Activated CD4-positive, alpha-beta memory T cell treated with anti-CD3 and anti-CD28 coated beads for 36 hours (primary cell): ENCODE measurements around the gene FNTB. TPM values are rescaled to one million over a fixed set of nuclear protein-coding genes. Genes with fewer than 3 reads are reported as not detected.

Source experiments
- CTCF ChIA-PET: fragments of 350-600 bp; sonication (Branson Sonifier 250); formaldehyde crosslinking; loops from one replicate; lab custom pipeline; 2021; ENCODE audit warnings: antibody characterized with exemption, inconsistent platforms; lab: Charles Lee
- POLR2A ChIA-PET: fragments of 350-600 bp; sonication (Branson Sonifier 250); formaldehyde crosslinking; loops from one replicate; lab custom pipeline; 2021; ENCODE audit warnings: antibody characterized with exemption; lab: Charles Lee
- DNase-seq: peaks from one replicate; pipeline ENCODE4 v3.0.0-alpha.2; 2020
- H3K27ac Mint-ChIP-seq: one replicate; pipeline ENCODE4 v1.8.0; 2021; ENCODE audit warnings: mixed read lengths
- H3K27me3 Mint-ChIP-seq: one replicate; pipeline ENCODE4 v1.8.0; 2021; ENCODE audit warnings: mixed read lengths
- H3K36me3 Mint-ChIP-seq: one replicate; pipeline ENCODE4 v1.8.0; 2021; ENCODE audit warnings: mixed read lengths
- H3K4me1 Mint-ChIP-seq: one replicate; pipeline ENCODE4 v1.8.0; 2021; ENCODE audit warnings: low read depth, mixed read lengths
- H3K4me3 Mint-ChIP-seq: one replicate; pipeline ENCODE4 v1.8.0; 2021; ENCODE audit warnings: mild to moderate bottlenecking, mixed read lengths
- H3K9me3 Mint-ChIP-seq: one replicate; pipeline ENCODE4 v1.8.0; 2021; ENCODE audit warnings: mixed read lengths
- intact Hi-C: fragments of 100-400 bp; cut with micrococcal nuclease; formaldehyde crosslinking; loops from one replicate; pipeline ENCODE4 v1.15.1; 2023
- total RNA-seq, 2 experiments: library from RNA; stranded (reverse); gene quantifications; one replicate each; pipeline ENCODE4 v1.2.3, GENCODE V29; 2021

FNTB gene
- total RNA-seq, 2 experiments from 2014 or later = 8.8 to 12.3 TPM

DNA sequence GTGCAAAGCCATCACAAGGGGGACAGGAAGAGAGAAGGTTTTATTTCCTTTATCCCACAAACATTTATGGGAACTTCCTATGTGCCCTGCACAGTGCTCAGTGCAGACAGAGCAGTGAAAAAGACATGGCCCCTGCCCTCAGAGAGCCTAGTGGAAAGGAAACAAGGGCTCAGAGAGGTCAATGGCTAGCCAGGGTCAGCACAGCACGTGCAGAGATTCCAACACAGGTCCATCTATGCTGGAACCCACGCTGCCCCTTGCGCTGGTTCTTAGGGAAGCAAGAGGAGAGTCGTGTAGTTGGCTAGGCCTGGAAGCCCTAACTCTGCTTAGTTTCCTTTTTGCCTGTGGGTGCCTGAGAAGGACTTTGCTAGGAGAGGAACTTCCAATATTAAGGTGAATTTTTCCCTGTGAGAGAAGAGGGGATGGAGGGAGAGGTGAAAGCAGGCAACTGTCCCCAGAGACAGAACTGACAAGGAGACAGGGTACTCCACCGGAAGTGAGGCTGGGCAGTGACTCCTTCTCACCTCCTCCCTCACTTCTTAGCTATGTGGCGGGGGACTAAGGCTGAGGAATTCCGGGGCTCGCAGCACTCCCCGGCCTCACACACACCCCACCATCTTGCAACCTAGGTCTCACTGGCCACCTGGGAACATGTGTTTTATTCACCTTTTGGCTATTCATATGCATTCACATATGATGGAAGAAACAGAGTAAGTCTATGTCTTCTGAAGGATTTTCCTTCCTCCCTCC, 32.0 kb upstream of the FNTB start:
- POLR2A ChIA-PET = no interaction called here
- Mint-ChIP-seq H3K9me3 (no peaks in the 10 kb centered on the region), H3K27me3 (no peaks in the 10 kb centered on the region), H3K4me3 (no peak overlapping the region), H3K4me1 (no peaks in the 10 kb centered on the region), H3K27ac (no peak overlapping the region), H3K36me3 (peaks cover 2% of the 10 kb centered on the region)
- CTCF ChIA-PET = no interaction called here
- DNase-seq = no peak
- intact Hi-C loops = no loop called here

GRCh38 chr14:64955297-64955696, 31.4 kb upstream of the FNTB start:
- ChIA-PET POLR2A (no interaction called here), CTCF (no interaction called here)
- H3K9me3 Mint-ChIP-seq = no peaks in the 10 kb centered on the region
- no peak overlapping the region for H3K27ac Mint-ChIP-seq
- H3K27me3 Mint-ChIP-seq = no peaks in the 10 kb centered on the region
- DNase-seq = no peak
- H3K4me3 Mint-ChIP-seq = no peak overlapping the region
- no peaks in the 10 kb centered on the region for H3K4me1 Mint-ChIP-seq
- H3K36me3 Mint-ChIP-seq = peaks cover 2% of the 10 kb centered on the region
- intact Hi-C loops = no loop called here

GRCh38 chr14:64956697-64957406, 29.8 kb upstream of the FNTB start:
- Mint-ChIP-seq H3K9me3 (no peaks in the 10 kb centered on the region), H3K36me3 (peaks cover 2% of the 10 kb centered on the region), H3K27me3 (no peaks in the 10 kb centered on the region), H3K4me3 (no peak overlapping the region), H3K4me1 (no peaks in the 10 kb centered on the region), H3K27ac (no peak overlapping the region)
- POLR2A ChIA-PET = no interaction called here
- DNase-seq = no peak
- CTCF ChIA-PET = interaction anchor here (0.6 kb wide), 1 partner anchor 280 kb away, joined by 3 read pairs; no protein-coding TSS in a partner anchor
- intact Hi-C loops = no loop called here

DNA sequence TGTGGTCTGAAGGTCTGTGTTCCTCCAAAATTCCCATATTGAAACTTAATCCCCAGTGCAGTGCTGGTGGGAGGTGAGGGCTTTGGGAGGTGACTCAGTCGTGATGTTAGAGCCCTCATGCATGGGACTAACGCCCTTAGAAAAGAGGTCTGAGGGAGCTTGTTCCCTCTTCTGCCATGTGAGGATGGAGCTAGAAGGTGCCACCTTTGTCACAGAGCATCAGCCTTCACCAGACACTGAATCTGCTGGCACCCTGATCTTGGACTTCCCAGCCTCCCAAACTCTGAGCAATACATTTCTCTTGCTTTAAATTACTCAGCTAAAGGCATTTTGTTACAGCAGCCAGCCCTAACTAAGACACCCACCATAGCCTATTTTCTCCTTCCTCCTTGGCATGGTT, 28.5 kb upstream of the FNTB start:
- Mint-ChIP-seq H3K9me3 (no peaks in the 10 kb centered on the region), H3K4me1 (no peaks in the 10 kb centered on the region), H3K27ac (no peak overlapping the region), H3K4me3 (no peak overlapping the region), H3K27me3 (no peaks in the 10 kb centered on the region), H3K36me3 (peaks cover 2% of the 10 kb centered on the region)
- intact Hi-C loops = no loop called here
- CTCF ChIA-PET = no interaction called here
- no peak for DNase-seq
- POLR2A ChIA-PET = interaction anchor here (0.8 kb wide), 1 partner anchor 11 kb away, joined by 3 read pairs; no protein-coding TSS in a partner anchor

DNA sequence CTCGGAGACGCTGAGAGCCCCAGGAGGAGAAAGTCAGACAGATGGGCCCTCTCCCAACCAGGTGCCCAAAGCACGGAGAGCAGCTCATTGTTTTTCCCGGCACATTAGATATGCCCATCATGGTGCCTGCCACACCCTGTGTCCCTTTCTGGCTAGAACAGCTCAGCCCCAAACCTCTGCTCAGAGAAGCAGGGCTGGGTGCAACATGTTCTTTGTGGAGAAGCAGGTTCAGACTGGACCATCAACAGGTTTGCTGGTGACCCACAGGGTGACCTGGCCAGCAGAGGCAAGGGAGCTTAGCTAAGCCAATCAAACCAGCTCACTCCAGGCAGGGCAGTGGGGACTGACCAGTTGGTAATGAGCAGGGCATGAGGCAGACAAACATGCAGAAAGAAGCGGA, 28.0 kb upstream of the FNTB start:
- intact Hi-C loops = no loop called here
- peaks cover 2% of the 10 kb centered on the region for H3K36me3 Mint-ChIP-seq
- H3K27ac Mint-ChIP-seq = no peak overlapping the region
- POLR2A ChIA-PET = interaction anchor here (0.8 kb wide), 1 partner anchor 11 kb away, joined by 3 read pairs; no protein-coding TSS in a partner anchor
- H3K4me1 Mint-ChIP-seq = no peaks in the 10 kb centered on the region
- H3K4me3 Mint-ChIP-seq = no peak overlapping the region
- H3K27me3 Mint-ChIP-seq = no peaks in the 10 kb centered on the region
- DNase-seq = no peak
- CTCF ChIA-PET = interaction anchor here (0.7 kb wide), 1 partner anchor 206 kb away, joined by 3 read pairs; no protein-coding TSS in a partner anchor
- no peaks in the 10 kb centered on the region for H3K9me3 Mint-ChIP-seq

DNA sequence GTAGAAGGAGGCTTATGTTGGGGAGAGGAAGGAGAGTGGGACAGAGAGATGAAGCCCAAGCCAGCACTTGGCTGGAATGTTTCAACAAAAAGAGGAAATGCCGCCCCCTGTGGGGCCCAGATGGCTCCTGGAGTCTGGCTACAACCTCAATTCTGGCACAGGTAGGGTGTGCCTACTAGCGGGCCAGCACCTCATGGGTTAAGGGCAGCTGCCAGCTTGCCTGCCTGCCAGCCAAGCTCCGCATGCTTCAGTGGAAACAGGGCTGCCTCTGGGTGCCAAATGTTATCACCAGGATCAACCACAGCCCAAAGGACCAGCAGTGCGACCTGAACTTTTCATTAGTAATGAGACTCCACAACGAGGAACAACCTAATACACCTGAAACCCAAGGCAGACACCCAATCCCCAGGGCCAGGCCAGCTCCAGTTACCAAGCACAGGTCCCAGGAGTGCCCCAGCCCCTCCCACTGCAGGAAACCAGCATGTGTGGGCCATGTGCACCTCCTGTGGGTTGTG, 25.9 kb upstream of the FNTB start:
- POLR2A ChIA-PET = no interaction called here

DNA sequence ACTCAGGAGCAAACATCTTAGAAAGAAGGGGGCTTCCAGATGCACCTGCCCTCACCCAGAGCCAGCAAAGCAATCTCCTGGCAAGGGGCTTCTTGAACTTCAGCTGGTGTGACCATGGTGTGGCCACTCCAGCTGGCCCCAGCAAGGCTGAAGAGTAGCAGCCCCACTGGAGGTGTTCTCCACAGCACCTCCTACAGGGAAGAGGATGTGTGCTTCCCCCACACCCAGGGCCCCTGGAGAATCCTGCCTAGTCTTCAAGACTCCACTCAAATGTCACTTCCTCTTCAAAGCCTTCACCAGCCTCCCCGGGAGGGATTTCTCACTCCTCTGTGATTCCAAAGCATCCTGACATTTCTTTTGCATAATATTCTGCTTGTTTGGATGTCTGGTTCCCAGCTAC, 23.1 kb upstream of the FNTB start:
- ChIA-PET POLR2A (no interaction called here), CTCF (no interaction called here)
- H3K9me3 Mint-ChIP-seq = no peaks in the 10 kb centered on the region
- no peak overlapping the region for H3K4me3 Mint-ChIP-seq
- no peaks in the 10 kb centered on the region for H3K27me3 Mint-ChIP-seq
- H3K27ac Mint-ChIP-seq = no peak overlapping the region
- H3K4me1 Mint-ChIP-seq = no peaks in the 10 kb centered on the region
- intact Hi-C loops = no loop called here
- DNase-seq = no peak
- H3K36me3 Mint-ChIP-seq = no peaks in the 10 kb centered on the region

More for the DNA sequence above, 25.9 kb upstream of the FNTB start:
- DNase-seq = no peak
- no peaks in the 10 kb centered on the region for H3K4me1 Mint-ChIP-seq
- no peaks in the 10 kb centered on the region for H3K36me3 Mint-ChIP-seq
- H3K4me3 Mint-ChIP-seq = no peak overlapping the region
- intact Hi-C loops = no loop called here
- no peaks in the 10 kb centered on the region for H3K9me3 Mint-ChIP-seq
- H3K27me3 Mint-ChIP-seq = no peaks in the 10 kb centered on the region
- CTCF ChIA-PET = interaction anchor here (0.8 to 1.0 kb wide), 2 partner anchors 25 to 137 kb away, joined by 3 read pairs; no protein-coding TSS in a partner anchor
- H3K27ac Mint-ChIP-seq = no peak overlapping the region

DNA sequence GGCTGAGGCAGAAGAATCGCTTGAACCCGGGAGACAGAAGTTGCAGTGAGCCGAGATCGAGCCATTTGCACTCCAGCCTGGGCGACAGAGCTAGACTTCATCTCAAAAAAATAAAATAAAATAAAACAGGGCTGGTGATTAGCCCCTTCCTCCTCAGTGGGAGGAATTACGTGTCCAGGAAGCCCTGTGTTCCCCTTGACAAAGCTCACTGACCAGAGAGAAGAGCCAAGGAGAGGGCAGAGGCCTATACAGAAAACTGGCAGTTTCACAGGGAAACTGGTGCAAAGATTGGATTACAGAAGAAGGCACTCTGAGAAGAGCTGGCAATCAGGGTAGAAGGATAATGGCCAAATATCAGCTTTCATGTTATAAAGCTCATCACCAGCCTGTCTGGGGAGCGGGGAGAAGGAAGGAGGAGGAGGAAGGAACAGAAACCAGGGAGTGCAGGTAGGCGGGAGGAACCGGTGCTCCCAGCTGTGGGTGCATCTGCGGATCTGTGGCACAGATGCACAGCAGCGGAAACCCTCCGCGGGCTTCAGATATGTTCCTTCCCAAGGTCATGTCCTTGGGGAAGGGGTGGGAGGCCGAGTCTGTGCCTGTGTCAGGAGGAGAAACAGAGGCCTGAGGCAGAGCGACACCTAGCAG, 21.2 kb upstream of the FNTB start:
- Mint-ChIP-seq H3K36me3 (no peaks in the 10 kb centered on the region), H3K9me3 (no peaks in the 10 kb centered on the region), H3K27me3 (no peaks in the 10 kb centered on the region), H3K27ac (no peak overlapping the region), H3K4me1 (peaks cover 1% of the 10 kb centered on the region), H3K4me3 (no peak overlapping the region)
- no peak for DNase-seq
- intact Hi-C loops = no loop called here
- ChIA-PET POLR2A (no interaction called here), CTCF (interaction anchor here (0.6 kb wide), 1 partner anchor 13 kb away, joined by 3 read pairs; no protein-coding TSS in a partner anchor)

GRCh38 chr14:64966976-64967375, 19.7 kb upstream of the FNTB start:
- no peaks in the 10 kb centered on the region for H3K36me3 Mint-ChIP-seq
- no peak overlapping the region for H3K27ac Mint-ChIP-seq
- H3K9me3 Mint-ChIP-seq = no peaks in the 10 kb centered on the region
- POLR2A ChIA-PET = no interaction called here
- peaks cover 5% of the 10 kb centered on the region for H3K4me1 Mint-ChIP-seq
- CTCF ChIA-PET = interaction anchor here (0.5 kb wide), 1 partner anchor 79 kb away, joined by 3 read pairs; no protein-coding TSS in a partner anchor
- intact Hi-C loops = no loop called here
- H3K27me3 Mint-ChIP-seq = no peaks in the 10 kb centered on the region
- no peak for DNase-seq
- H3K4me3 Mint-ChIP-seq = no peak overlapping the region

DNA sequence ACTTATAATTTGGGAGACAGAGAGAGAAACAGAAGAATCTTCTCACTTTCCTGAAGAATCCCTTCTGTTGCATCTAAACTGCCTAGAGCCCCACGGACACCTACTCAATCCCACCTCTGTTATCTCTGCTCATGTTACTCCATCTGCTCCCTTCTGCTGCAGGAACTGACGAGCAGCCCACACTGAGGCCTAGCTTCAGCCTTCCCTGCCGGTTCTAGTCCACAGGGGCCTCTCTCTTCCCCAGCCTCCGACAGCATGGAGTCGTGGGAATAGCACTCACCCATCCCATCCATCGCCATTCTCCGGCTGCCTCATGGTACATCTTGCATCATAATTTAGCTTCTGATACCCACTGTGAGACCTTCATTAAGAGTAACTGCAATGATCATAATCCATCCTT, 18.5 kb upstream of the FNTB start:
- CTCF ChIA-PET = interaction anchor here (0.8 kb wide), 1 partner anchor 145 kb away, joined by 3 read pairs; no protein-coding TSS in a partner anchor
- no peak overlapping the region for H3K27ac Mint-ChIP-seq
- H3K9me3 Mint-ChIP-seq = no peaks in the 10 kb centered on the region

DNA sequence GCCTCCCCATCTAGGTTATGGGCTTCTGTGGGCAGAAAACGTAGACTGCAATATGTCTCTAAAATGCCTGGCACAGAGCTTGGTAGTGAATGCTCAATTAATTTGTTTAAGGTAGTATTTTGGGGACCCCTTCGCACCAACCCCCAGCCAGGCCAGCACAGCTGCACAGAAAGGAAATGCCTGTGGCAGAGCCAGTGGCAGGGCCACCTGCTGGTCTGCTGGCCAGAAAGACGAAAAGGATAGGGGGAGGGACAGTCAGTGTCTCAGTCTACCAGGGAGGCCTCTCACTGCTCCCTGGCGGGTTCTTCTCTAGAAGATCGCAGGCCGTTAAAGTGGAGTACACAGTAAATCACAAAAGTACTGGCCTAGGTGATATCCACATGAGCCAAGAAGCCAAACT, 18.0 kb upstream of the FNTB start:
- intact Hi-C loops = no loop called here
- no peak overlapping the region for H3K27ac Mint-ChIP-seq
- H3K27me3 Mint-ChIP-seq = no peaks in the 10 kb centered on the region
- no peaks in the 10 kb centered on the region for H3K36me3 Mint-ChIP-seq
- no peak for DNase-seq
- peaks cover 5% of the 10 kb centered on the region for H3K4me1 Mint-ChIP-seq
- POLR2A ChIA-PET = no interaction called here
- CTCF ChIA-PET = interaction anchor here (0.8 kb wide), 1 partner anchor 145 kb away, joined by 3 read pairs; no protein-coding TSS in a partner anchor
- no peak overlapping the region for H3K4me3 Mint-ChIP-seq
- no peaks in the 10 kb centered on the region for H3K9me3 Mint-ChIP-seq

More for the DNA sequence above, 18.5 kb upstream of the FNTB start:
- no peak for DNase-seq
- peaks cover 5% of the 10 kb centered on the region for H3K4me1 Mint-ChIP-seq
- no peak overlapping the region for H3K4me3 Mint-ChIP-seq
- POLR2A ChIA-PET = no interaction called here
- intact Hi-C loops = no loop called here
- H3K36me3 Mint-ChIP-seq = no peaks in the 10 kb centered on the region
- no peaks in the 10 kb centered on the region for H3K27me3 Mint-ChIP-seq
